SJCRH30 (cell line): Measurements from ENCODE around the gene FMN2. TPM values are rescaled to one million over a fixed set of nuclear protein-coding genes. Genes with fewer than 3 reads are reported as not detected.

Experiments
- DNase-seq, 2 experiments: peaks; one replicate each; pipeline ENCODE4 v3.0.0-alpha.2; 2015 to 2020
- H3K27ac ChIP-seq: fragments of 250-450 bp; sonication (Bioruptor Pico); 2 replicates; pipeline ENCODE4 v1.5.1; 2020; ENCODE audit warnings: mild to moderate bottlenecking, moderate library complexity
- H3K27me3 ChIP-seq: fragments of 250-450 bp; sonication (Bioruptor Pico); 2 replicates; pipeline ENCODE4 v1.5.1; 2020; ENCODE audit warnings: mild to moderate bottlenecking, moderate library complexity
- H3K36me3 ChIP-seq: fragments of 250-450 bp; sonication (Bioruptor Pico); 2 replicates; pipeline ENCODE4 v1.5.1; 2020; ENCODE audit warnings: mild to moderate bottlenecking, moderate library complexity
- H3K4me1 ChIP-seq: fragments of 250-450 bp; sonication (Bioruptor Pico); 2 replicates; pipeline ENCODE4 v1.5.1; 2020; ENCODE audit warnings: mild to moderate bottlenecking, moderate library complexity
- H3K4me3 ChIP-seq: fragments of 250-450 bp; sonication (Bioruptor Pico); 2 replicates; pipeline ENCODE4 v1.5.1; 2020; ENCODE audit warnings: mild to moderate bottlenecking, moderate library complexity
- H3K9me3 ChIP-seq: fragments of 250-450 bp; sonication (Bioruptor Pico); replicated peaks from 2 replicates; pipeline ENCODE4 v1.5.1; 2020; ENCODE audit warnings: mild to moderate bottlenecking, moderate library complexity
- total RNA-seq: library from RNA; depleted of rRNA; stranded (reverse); fragments of >200 nt; shearing (Covaris generic); gene quantifications from 2 replicates; pipeline ENCODE4 v1.2.3, GENCODE V29; 2014

Gene FMN2
- total RNA-seq, 1 experiment from 2014 or later: not detected

- H3K36me3 ChIP-seq: no peaks in the 10 kb centered on the region
Measured at GRCh38 chr1:240415532-240415931, 323.8 kb downstream of the FMN2 start.

GRCh38 chr1:240417317-240417716 lies 325.6 kb downstream of the FMN2 start:
- H3K27ac ChIP-seq: no peak overlapping the region
- DNase-seq: no peak
- no peaks in the 10 kb centered on the region for H3K27me3 ChIP-seq

More at GRCh38 chr1:240415532-240415931, 323.8 kb downstream of the FMN2 start:
- no peaks in the 10 kb centered on the region for H3K4me1 ChIP-seq
- DNase-seq: no peak
- no peaks in the 10 kb centered on the region for H3K9me3 ChIP-seq
- H3K4me3 ChIP-seq: no peak overlapping the region
- H3K27me3 ChIP-seq: no peaks in the 10 kb centered on the region
- H3K27ac ChIP-seq: no peak overlapping the region

GRCh38 chr1:240420766-240421165 lies 329.1 kb downstream of the FMN2 start:
- H3K36me3 ChIP-seq: no peaks in the 10 kb centered on the region
- H3K4me1 ChIP-seq: no peaks in the 10 kb centered on the region
- DNase-seq: no peak
- H3K4me3 ChIP-seq: no peak overlapping the region
- no peak overlapping the region for H3K27ac ChIP-seq
- H3K27me3 ChIP-seq: no peaks in the 10 kb centered on the region
- no peaks in the 10 kb centered on the region for H3K9me3 ChIP-seq

More at GRCh38 chr1:240417317-240417716, 325.6 kb downstream of the FMN2 start:
- no peaks in the 10 kb centered on the region for H3K4me1 ChIP-seq
- no peaks in the 10 kb centered on the region for H3K36me3 ChIP-seq
- H3K9me3 ChIP-seq: no peaks in the 10 kb centered on the region
- H3K4me3 ChIP-seq: no peak overlapping the region

GRCh38 chr1:240423246-240423924 lies 331.7 kb downstream of the FMN2 start:
- H3K4me1 ChIP-seq: no peaks in the 10 kb centered on the region
- H3K36me3 ChIP-seq: no peaks in the 10 kb centered on the region
- H3K9me3 ChIP-seq: no peaks in the 10 kb centered on the region
- no peaks in the 10 kb centered on the region for H3K27me3 ChIP-seq
- no peak overlapping the region for H3K4me3 ChIP-seq
- H3K27ac ChIP-seq: no peak overlapping the region
- no peak for DNase-seq

GRCh38 chr1:240424740-240425464 lies 333.2 kb downstream of the FMN2 start:
- DNase-seq: no peak
- no peak overlapping the region for H3K27ac ChIP-seq
- H3K4me3 ChIP-seq: no peak overlapping the region
- H3K4me1 ChIP-seq: no peaks in the 10 kb centered on the region
- no peaks in the 10 kb centered on the region for H3K9me3 ChIP-seq
- no peaks in the 10 kb centered on the region for H3K27me3 ChIP-seq
- H3K36me3 ChIP-seq: no peaks in the 10 kb centered on the region

- Histone ChIP-seq H3K4me3 (no peak overlapping the region), H3K9me3 (no peaks in the 10 kb centered on the region), H3K27ac (no peak overlapping the region), H3K27me3 (no peaks in the 10 kb centered on the region), H3K4me1 (no peaks in the 10 kb centered on the region), H3K36me3 (no peaks in the 10 kb centered on the region)
- no peak for DNase-seq
Measured at GRCh38 chr1:240426051-240426450, 334.4 kb downstream of the FMN2 start.

- Histone ChIP-seq H3K36me3 (no peaks in the 10 kb centered on the region), H3K27me3 (no peaks in the 10 kb centered on the region), H3K27ac (no peak overlapping the region), H3K4me1 (no peaks in the 10 kb centered on the region), H3K9me3 (no peaks in the 10 kb centered on the region), H3K4me3 (no peak overlapping the region)
- DNase-seq: no peak
Measured at GRCh38 chr1:240435996-240436566, 344.4 kb downstream of the FMN2 start.

- Histone ChIP-seq H3K4me3 (no peak overlapping the region), H3K4me1 (no peaks in the 10 kb centered on the region), H3K9me3 (no peaks in the 10 kb centered on the region), H3K27me3 (no peaks in the 10 kb centered on the region), H3K36me3 (no peaks in the 10 kb centered on the region), H3K27ac (no peak overlapping the region)
- no peak for DNase-seq
Measured at GRCh38 chr1:240441669-240442068, 350.0 kb downstream of the FMN2 start.

GRCh38 chr1:240445369-240445768 lies 353.7 kb downstream of the FMN2 start:
- Histone ChIP-seq H3K27me3 (no peaks in the 10 kb centered on the region), H3K4me1 (no peaks in the 10 kb centered on the region), H3K36me3 (no peaks in the 10 kb centered on the region), H3K4me3 (no peak overlapping the region), H3K27ac (no peak overlapping the region), H3K9me3 (no peaks in the 10 kb centered on the region)
- no peak for DNase-seq

GRCh38 chr1:240455228-240455821 lies 363.6 kb downstream of the FMN2 start:
- H3K27ac ChIP-seq: no peak overlapping the region
- no peaks in the 10 kb centered on the region for H3K4me1 ChIP-seq
- H3K4me3 ChIP-seq: no peak overlapping the region
- no peaks in the 10 kb centered on the region for H3K27me3 ChIP-seq
- no peaks in the 10 kb centered on the region for H3K36me3 ChIP-seq
- DNase-seq: peak in 1 of 2 experiments; percentile 23
- no peaks in the 10 kb centered on the region for H3K9me3 ChIP-seq

- no peaks in the 10 kb centered on the region for H3K9me3 ChIP-seq
- no peak for DNase-seq
- H3K27ac ChIP-seq: no peak overlapping the region
- H3K27me3 ChIP-seq: no peaks in the 10 kb centered on the region
- H3K36me3 ChIP-seq: no peaks in the 10 kb centered on the region
- no peaks in the 10 kb centered on the region for H3K4me1 ChIP-seq
- H3K4me3 ChIP-seq: no peak overlapping the region
Measured at GRCh38 chr1:240457203-240457602, 365.5 kb downstream of the FMN2 start.

GRCh38 chr1:240462277-240462676 lies 370.6 kb downstream of the FMN2 start:
- no peak overlapping the region for H3K27ac ChIP-seq
- DNase-seq: no peak

GRCh38 chr1:240462766-240463395 lies 371.2 kb downstream of the FMN2 start:
- Histone ChIP-seq H3K4me1 (no peaks in the 10 kb centered on the region), H3K36me3 (no peaks in the 10 kb centered on the region), H3K27me3 (no peaks in the 10 kb centered on the region), H3K9me3 (no peaks in the 10 kb centered on the region), H3K4me3 (no peak overlapping the region), H3K27ac (no peak overlapping the region)
- DNase-seq: peak in 1 of 2 experiments; percentile 22

More at GRCh38 chr1:240462277-240462676, 370.6 kb downstream of the FMN2 start:
- no peaks in the 10 kb centered on the region for H3K36me3 ChIP-seq
- H3K27me3 ChIP-seq: no peaks in the 10 kb centered on the region
- no peaks in the 10 kb centered on the region for H3K9me3 ChIP-seq
- no peak overlapping the region for H3K4me3 ChIP-seq
- H3K4me1 ChIP-seq: no peaks in the 10 kb centered on the region

- no peaks in the 10 kb centered on the region for H3K4me1 ChIP-seq
- no peak overlapping the region for H3K4me3 ChIP-seq
- DNase-seq: no peak
- H3K9me3 ChIP-seq: no peaks in the 10 kb centered on the region
- H3K27me3 ChIP-seq: no peaks in the 10 kb centered on the region
- H3K27ac ChIP-seq: no peak overlapping the region
- H3K36me3 ChIP-seq: no peaks in the 10 kb centered on the region
Measured at GRCh38 chr1:240464099-240464498, 372.4 kb downstream of the FMN2 start.

- no peak overlapping the region for H3K27ac ChIP-seq
- no peak overlapping the region for H3K4me3 ChIP-seq
- H3K4me1 ChIP-seq: no peaks in the 10 kb centered on the region
- no peak for DNase-seq
- H3K9me3 ChIP-seq: no peaks in the 10 kb centered on the region
- no peaks in the 10 kb centered on the region for H3K27me3 ChIP-seq
- H3K36me3 ChIP-seq: no peaks in the 10 kb centered on the region
Measured at GRCh38 chr1:240465531-240465940, 373.9 kb downstream of the FMN2 start.
